Lower lobe of right lung (tissue), 2 donors: ENCODE results near the gene CLEC5A. TPM values are rescaled to one million over a fixed set of nuclear protein-coding genes. Genes with fewer than 3 reads are reported as not detected.
"Not testable (repeated sequence)": the region's sequence is repeated elsewhere in the genome, so short reads cannot be mapped to it uniquely, and the experiment has no call there.

ENCODE experiments used
- ATAC-seq, 2 donors: fragments of 200-7000 bp; cut with Tn5 transposase; one replicate each; pipeline ENCODE4 v1.9.1; 2020 to 2022; ENCODE audit warnings: mild to moderate bottlenecking in 2 of 2, moderate library complexity in 2 of 2
- DNase-seq: peaks from one replicate; pipeline ENCODE4 v3.0.0-alpha.2; 2020
- H3K27ac ChIP-seq: fragments of 200-600 bp; one replicate; pipeline ENCODE4 v1.8.0; 2022
- H3K27me3 ChIP-seq: fragments of 200-600 bp; one replicate; pipeline ENCODE4 v1.8.0; 2022; ENCODE audit warnings: low read depth
- H3K36me3 ChIP-seq: fragments of 200-600 bp; one replicate; pipeline ENCODE4 v1.8.0; 2022; ENCODE audit warnings: mild to moderate bottlenecking
- H3K4me1 ChIP-seq: fragments of 200-600 bp; one replicate; pipeline ENCODE4 v1.8.0; 2022
- H3K4me3 ChIP-seq: fragments of 200-600 bp; one replicate; pipeline ENCODE4 v1.8.0; 2022; ENCODE audit warnings: mild to moderate bottlenecking
- H3K9me3 ChIP-seq: fragments of 200-600 bp; one replicate; pipeline ENCODE4 v1.8.0; 2022
- CTCF ChIP-seq: fragments of 200-600 bp; IDR thresholded peaks from one replicate; pipeline ENCODE4 v1.8.0; 2022; ENCODE audit warnings: antibody characterized with exemption, mild to moderate bottlenecking
- intact Hi-C: fragments of 100-400 bp; cut with DNase I; formaldehyde crosslinking; loops from one replicate; pipeline ENCODE4 v1.11.0; 2022
- total RNA-seq: library from RNA; stranded (reverse); fragmentation: NEBNext Ultra II Directional; extraction: Animal tissue kit (Norgen Biotek cat#: 25700); gene quantifications from one replicate; pipeline ENCODE4 v1.2.1, GENCODE V29; 2021
- donor health status: DM: no; HTN: yes; CAD: no; lungs with severe emphysema.

The CLEC5A gene
- total RNA-seq, 1 donor from 2014 or later = 7.5 TPM

DNA sequence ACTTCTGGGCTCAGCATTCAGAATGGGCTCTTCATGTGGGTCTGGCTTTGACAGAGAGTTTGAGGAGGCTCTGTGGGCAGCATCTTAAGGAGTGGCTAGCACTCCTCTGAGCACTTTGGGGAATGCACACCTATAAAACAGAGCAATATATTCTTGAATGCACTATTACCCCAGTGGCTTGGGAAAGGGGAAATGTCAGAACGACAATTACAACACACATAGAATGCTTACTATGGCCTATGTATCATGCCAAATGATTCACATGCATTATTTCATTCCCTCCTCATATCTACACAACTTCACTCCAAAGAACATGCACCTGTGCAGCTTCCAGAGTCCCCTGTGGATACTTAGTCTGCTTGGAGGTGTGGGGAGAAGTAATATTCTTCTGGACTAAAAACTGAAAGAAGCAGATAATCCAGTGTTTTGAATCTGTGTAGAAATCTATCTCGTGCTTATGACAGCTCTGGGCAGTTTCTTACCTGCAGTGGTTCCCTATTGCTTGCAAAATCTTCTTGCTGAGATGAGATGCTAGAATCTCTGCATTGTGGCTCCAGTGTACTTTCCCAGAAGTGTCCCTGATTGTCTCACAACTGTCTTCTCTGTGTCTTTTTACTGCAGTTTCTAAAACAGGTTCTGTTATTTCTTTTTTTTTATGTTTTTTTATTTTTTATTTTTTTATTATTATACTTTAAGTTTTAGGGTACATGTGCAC is 43.4 kb upstream of the CLEC5A start:
- DNase-seq (no peak), ATAC-seq (no peak)
- Histone ChIP-seq H3K9me3 (no peaks in the 10 kb centered on the region), H3K27ac (no peak overlapping the region), H3K36me3 (no peaks in the 10 kb centered on the region), H3K27me3 (no peaks in the 10 kb centered on the region), H3K4me1 (no peaks in the 10 kb centered on the region), H3K4me3 (no peak overlapping the region)
- no peak for TF ChIP-seq CTCF
- intact Hi-C loops = no loop called here

GRCh38 chr7:141987803-141988202 is 41.0 kb upstream of the CLEC5A start:
- H3K27ac ChIP-seq, H3K4me1 ChIP-seq, H3K4me3 ChIP-seq, H3K27me3 ChIP-seq, intact Hi-C loops, H3K36me3 ChIP-seq, DNase-seq, H3K9me3 ChIP-seq, ATAC-seq: not testable (repeated sequence)

DNA sequence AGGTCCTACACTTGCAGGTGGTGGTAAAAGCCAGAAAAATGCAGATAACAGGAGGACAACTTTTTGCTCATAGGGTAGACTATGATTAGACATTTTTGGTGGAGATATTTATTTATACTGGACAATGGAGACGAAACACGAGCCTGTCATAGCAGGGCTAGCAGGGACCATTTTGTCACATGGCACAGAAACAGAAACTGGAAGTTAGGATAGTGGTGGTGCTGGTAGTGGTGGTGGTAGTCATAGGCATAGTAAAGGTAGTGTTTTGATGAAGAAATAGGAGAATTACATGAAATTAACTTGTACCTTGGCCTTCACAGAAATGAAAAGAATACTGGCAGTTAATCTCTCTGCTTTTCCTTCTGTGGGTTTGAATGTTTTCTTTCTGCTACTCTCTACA is 40.1 kb upstream of the CLEC5A start:
- Histone ChIP-seq H3K27me3 (no peaks in the 10 kb centered on the region), H3K9me3 (no peaks in the 10 kb centered on the region), H3K4me1 (no peaks in the 10 kb centered on the region), H3K27ac (no peak overlapping the region), H3K36me3 (no peaks in the 10 kb centered on the region), H3K4me3 (no peak overlapping the region)
- no peak for ATAC-seq
- DNase-seq = no peak
- no peak for TF ChIP-seq CTCF
- intact Hi-C loops = no loop called here

- H3K4me3 ChIP-seq, ATAC-seq, intact Hi-C loops, DNase-seq, H3K27ac ChIP-seq, H3K9me3 ChIP-seq, H3K27me3 ChIP-seq, H3K36me3 ChIP-seq, H3K4me1 ChIP-seq: not testable (repeated sequence)
Observed at GRCh38 chr7:141985926-141986325, 39.2 kb upstream of the CLEC5A start.

DNA sequence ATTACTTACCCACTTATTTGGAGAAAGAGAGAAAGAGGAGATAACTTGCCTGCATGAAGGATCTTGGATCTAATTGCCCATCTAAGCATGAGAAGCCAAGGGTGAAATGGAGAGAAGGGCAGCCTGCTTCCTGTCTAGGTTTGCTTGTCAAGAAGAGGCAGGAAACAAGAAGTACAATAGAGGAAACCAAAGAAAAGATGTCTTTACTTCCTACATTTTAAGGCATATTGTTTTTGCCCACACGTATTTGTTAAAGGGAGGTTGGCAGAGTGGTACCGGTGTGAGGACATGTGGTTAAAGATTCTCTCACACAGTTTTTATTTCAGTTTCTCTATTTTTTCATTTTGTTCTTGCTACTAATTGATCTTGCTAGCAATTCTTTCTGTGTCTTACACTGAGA is 32.8 kb upstream of the CLEC5A start:
- no peaks in the 10 kb centered on the region for H3K36me3 ChIP-seq
- no peaks in the 10 kb centered on the region for H3K9me3 ChIP-seq
- no peak overlapping the region for H3K4me3 ChIP-seq
- ATAC-seq (no peak), DNase-seq (no peak)
- no peaks in the 10 kb centered on the region for H3K27me3 ChIP-seq
- peaks cover 7% of the 10 kb centered on the region for H3K4me1 ChIP-seq
- TF ChIP-seq CTCF = no peak
- no peak overlapping the region for H3K27ac ChIP-seq
- intact Hi-C loops = no loop called here

DNA sequence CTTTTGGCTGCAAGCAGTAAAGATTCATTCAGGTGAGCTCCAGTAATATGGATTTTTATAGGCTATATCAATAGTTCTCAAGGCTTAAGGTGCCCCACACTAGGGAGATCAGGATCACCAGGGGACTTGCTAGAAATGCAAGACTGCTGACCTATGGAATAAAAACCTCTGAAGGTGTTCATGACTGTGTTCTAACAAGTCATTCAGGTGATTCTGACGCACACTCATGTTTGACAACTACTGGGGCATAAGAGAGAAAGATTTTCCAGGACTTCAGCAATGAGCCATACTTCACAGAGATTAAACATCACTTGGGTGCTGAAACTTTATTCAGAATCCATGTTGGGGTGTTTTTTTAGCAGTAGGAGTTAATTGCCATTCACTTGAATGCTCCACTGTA is 31.6 kb upstream of the CLEC5A start:
- TF ChIP-seq CTCF = no peak
- intact Hi-C loops = no loop called here
- no peaks in the 10 kb centered on the region for H3K9me3 ChIP-seq

More for the DNA sequence above, 31.6 kb upstream of the CLEC5A start:
- Histone ChIP-seq H3K27me3 (no peaks in the 10 kb centered on the region), H3K4me1 (peaks cover 7% of the 10 kb centered on the region), H3K4me3 (no peak overlapping the region), H3K36me3 (no peaks in the 10 kb centered on the region), H3K27ac (no peak overlapping the region)
- DNase-seq = no peak
- ATAC-seq = no peak
